ENCODE results near the gene RGR.
"Not testable (repeated sequence)": the region's sequence is repeated elsewhere in the genome, so short reads cannot be mapped to it uniquely, and the experiment has no call there.

The RGR gene

DNA sequence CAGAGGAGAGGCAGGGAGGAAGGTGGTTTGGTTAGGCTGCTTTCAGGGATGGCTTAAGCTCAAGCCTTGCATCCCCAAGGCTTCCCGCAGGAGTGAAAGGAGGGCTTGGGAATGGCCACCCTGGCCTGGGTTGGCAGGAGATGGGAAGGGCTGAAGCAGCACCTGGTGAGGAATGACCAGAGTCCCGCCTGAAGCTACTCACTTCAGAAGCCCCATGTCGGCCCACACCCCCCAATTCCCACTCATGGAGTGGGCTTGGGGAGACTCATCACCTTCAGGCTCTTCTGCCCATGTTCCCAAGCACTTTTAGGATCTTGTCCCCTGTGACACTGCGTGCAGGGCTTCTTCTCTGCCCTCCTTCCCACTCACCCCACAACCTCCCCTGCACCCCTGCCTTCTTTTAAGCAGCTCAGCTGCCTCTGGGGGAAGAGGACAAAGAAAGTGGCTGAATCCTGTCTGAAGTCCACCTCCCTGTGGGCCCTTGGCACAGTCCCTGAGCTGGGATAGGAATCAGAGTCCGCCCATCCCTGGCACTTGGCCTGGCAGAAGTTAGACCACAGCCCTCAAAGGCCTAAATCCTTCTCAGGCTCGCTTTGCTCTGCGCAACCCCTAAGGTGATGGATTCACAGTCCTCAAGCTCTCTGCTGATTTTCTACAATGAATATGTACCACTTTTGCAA lies 16.5 kb downstream of the RGR start:
- no peak for DNase-seq

DNA sequence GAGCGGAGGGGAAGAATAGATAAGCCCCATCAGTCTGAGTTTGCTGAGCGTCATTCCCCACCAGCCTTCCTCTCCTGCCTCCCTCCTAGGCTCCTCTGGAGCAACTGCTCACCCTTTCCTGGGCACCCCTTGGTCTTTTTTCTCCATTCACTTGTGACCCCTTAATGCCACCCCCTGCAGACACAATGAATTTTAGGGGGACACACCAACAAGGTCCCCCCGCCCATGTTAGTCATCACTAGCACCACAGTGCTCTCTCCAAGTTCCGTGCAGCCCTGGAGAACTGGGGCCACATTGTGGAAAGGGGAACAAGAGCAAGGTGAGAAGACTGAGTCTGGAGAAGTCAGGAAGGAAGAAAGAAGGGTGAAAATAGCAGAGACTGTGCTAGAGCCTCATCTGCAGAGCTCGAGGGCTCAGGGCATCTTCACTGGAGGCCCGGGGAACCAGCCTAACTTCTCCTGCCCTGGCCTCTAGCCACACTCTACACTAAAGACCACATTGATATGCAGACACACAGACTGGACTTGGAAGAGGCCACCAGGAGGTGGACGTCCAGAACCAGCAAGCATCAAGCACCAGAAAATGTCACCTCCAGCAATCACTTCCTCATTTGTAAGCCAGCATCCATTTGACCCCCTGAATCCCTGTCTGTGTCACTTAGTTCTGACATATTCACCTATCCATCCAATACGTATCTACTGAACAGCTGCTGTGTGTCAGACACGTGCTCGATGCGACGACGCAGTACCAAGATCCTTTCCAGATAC lies 17.5 kb downstream of the RGR start:
- DNase-seq: no peak

DNA sequence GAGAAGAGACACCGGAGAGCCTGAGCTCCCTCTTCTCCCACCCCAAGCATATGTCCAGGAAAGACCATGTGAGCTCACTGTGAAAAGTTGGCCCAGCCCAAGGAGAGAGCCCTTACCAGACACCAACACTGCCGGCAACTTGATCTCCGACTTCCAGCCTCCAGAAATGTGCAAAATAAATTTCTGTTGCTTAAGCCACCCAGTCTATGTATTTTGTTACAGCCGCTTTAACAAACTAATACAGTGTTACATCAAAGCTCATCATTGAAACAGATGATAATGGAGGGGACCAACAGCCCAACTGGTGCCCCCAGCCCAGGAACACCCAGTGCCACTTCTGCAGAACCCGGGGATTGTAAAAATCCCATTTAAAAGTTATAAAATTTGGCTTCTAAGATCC lies 18.9 kb downstream of the RGR start:
- no peak for DNase-seq

DNA sequence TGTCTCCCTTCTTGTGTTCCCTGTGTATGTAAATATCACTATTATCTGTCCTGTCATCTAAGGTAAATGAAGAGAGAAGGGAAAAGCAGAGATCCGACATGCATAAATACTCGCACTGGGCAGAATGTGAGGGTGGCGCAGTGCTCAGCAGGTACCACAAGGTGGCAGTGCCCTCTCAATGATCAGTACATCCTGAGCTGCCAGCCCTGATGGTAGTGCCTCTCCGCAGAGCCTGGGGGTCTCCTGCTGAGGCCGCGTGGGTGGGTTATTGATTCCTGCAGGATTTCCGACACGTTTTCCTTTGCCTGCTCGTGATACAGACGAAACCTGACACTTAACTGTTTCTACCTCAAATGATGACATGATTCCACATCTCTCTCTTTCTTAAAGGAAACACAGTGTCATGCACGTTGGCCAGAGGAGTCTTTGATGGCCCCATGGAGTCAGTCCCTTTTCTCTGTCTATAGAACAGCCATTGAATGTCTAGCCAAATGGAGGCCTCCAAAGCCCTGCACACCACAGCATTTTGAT lies 19.8 kb downstream of the RGR start:
- peak; percentile 57 for DNase-seq

DNA sequence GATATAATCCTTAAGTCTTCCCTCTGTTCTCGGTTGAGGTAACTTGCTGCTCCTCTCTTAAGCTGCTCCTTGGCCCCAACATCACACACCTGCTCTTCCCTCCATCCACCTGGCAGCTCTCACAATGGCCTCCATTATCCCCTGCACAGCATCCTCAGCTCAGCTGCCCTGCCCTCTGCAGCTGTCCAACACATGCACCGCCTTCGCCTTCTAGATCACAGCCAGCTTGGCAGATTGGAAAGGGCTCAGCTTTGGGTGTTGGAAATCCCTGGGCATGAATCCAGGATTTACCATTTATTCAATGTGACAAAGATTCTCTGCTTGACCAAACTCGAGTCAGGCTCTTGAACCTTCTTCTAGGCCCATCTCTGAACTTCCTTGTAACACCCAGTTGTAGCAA lies 20.6 kb downstream of the RGR start:
- DNase-seq: no peak

DNA sequence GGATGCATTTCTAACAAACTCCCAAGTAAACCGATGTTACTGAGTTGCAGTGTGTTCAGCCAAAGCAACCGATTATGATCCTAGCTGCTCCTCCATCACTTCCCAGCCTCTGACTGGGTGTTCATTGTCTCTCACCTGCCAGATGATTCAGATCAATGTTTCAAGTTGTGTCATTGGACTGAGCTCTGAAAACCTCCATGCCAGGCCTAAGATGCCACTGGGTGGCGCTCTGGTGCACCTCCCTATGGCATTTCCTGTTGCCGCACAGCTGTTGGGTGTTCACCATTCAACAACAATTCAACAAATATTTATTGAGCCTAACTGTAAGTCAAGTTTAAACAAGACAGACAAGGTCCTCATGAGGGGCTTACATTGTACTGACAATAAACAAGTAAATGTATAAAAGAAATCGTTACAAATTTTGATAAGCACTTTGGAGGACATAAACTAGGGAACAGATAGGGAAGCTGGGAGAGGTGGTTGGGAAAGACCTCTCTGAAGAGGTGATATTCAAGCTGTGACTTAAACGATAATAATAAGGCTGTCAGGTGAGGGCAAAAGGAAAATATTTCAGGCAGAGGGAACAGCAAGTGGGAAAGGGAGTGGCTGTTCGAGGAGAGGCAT lies 22.8 kb downstream of the RGR start:
- peak; percentile 34 for DNase-seq

DNA sequence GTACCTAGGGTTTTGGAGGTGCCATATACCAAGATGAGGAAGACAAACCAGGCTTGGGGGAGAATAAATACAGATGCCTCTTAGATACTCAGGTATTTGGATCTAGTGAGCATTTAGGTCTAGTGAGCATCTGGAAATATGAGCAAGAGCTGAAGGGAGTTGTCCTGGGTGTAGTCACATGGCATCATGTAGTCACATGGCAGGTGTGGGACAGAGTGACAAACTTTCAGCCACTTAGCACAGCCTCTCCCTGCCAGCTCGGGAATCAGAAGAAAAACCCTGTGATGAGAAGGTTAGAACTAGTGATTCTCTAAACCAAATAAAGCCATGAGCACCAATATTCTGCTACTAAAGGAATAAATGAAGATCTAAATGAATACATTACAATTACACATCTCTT lies 24.3 kb downstream of the RGR start:
- DNase-seq: no peak

DNA sequence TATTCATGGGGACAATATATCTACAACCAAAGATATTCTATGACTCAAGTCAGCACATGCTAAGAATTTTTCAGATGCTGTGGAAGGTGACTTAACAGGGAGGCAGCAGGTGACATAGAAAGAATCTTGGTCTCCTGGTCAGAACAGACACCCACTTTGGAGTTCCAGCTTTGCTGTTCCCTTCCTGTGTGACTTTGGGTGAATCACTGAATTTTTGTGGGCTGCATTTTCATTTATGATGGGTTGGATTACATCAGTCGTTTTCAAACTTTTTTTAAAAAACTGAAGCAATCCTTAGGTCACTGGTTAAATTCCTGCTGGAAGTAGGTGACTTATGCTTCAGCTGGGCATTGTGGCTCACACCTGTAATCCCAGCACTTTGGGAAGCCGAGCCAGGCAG lies 24.9 kb downstream of the RGR start:
- no peak for DNase-seq

DNA sequence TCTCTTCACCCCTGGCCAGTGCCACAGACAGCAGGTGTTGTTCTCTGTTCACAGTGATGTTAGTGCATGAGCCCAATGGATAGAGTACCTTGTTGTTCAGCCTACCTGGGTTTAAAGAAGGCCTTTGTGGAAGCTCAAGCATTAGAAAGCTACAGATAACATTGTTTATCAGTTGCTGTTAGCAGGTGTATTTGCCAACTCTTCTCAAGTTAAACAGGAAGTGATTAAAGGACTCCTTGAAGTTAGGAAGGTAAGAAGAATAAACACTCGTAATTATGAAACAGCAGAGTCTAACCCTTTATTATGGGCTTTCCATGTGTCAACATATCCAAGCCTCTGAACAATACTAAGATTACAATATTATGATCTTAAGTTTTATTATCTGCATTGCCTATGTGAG lies 25.9 kb downstream of the RGR start:
- no peak for DNase-seq

DNA sequence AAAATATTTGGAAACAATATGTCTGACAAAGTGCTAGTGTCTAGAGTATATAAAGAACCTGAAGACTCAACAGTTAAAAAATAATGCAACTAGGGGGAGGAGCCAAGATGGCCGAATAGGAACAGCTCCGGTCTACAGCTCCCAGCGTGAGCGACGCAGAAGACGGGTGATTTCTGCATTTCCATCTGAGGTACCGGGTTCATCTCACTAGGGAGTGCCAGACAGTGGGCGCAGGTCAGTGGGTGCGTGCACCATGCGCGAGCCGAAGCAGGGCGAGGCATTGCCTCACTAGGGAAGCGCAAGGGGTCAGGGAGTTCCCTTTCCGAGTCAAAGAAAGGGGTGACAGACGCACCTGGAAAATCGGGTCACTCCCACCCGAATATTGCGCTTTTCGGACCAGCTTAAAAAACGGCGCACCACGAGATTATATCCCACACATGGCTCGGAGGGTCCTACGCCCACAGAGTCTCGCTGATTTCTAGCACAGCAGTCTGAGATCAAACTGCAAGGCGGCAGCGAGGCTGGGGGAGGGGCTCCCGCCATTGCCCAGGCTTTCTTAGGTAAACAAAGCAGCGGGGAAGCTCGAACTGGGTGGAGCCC lies 35.1 kb downstream of the RGR start:
- not testable (repeated sequence) for DNase-seq

DNA sequence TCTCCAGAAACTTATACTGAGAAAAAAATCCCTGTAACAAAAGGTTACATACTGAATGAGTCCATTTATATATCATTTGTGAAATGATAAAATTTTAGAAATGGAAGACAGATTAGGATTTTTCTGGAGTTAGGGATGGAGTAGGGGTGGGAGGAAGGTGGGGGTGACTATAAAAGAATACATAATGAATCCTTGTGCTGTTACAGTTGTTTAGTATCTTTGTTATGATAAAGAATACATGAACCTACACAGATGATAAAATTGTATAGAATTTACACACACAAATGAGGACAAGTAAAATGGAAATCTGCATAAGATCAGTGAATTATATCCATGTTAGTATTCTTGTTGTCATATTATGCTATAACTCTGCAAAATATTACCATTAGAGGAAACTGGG lies 41.8 kb downstream of the RGR start:
- DNase-seq: no peak

DNA sequence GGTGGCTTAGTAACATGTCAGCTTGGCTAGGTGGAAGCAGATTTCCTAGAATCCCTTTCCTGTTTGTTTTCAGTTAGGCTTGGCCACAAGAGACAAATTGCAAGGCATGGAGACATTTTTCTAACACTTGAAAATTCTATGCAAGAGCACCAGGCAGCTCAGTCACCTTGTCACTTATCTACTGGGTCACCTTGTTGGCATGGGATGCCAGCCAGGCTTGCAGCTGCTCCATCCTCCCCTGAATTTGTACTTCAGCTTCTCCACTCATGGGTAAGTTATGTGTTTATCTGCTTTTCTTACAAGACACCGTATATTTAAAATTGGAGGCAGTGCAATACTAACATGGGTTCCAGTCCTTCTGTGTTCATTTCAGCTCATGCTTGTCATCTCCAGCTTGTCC lies 43.3 kb downstream of the RGR start:
- DNase-seq: no peak

DNA sequence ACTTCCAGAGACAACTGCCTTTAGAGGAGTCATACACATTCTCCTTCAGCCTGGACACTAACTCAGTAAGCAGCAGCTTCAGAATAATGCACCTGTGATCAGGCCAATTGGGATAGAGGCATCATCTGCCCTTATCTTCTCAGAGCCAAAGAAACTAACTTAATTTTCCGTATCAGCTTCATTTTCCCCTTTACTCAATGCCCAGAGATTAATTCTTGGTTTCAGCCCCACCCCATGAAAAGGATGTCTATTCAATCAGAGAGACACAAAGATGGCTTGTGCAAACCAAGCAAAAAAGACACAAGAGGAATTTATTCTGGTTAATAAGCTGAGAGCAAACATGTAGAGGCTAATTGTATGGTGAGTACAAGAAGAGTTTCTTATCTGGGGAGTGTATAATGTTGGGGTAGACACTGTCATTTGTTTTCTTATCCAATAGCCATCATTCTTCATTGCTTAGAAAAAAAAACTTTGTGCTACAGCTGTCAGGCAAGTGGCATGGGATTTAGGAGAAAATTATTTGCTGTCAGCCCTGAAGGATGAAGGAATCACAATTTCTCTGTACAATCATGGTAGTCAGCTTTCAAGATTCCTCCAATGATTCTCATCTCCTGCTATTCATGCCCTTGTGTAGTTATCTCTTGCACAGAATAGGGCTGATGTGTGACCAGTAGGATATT lies 44.8 kb downstream of the RGR start:
- no peak for DNase-seq

DNA sequence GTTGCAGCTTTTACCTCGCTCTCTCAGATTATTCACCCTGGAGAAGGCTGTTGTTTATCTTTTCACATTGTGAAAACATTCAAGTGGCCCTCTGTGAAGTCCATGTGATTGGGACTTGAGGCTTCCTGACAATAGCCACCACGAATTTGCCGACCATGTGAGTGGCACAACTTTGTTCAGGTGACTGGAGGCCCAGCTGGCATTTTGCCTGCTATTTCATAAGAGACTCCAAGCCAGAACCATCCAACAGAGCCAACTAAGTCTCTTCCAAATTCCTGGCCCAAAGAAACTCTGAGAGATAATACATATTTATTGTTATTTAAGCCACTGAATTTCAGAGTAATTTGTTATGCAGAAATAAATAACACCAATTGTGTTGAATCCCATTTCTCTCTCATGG lies 45.4 kb downstream of the RGR start:
- no peak for DNase-seq

DNA sequence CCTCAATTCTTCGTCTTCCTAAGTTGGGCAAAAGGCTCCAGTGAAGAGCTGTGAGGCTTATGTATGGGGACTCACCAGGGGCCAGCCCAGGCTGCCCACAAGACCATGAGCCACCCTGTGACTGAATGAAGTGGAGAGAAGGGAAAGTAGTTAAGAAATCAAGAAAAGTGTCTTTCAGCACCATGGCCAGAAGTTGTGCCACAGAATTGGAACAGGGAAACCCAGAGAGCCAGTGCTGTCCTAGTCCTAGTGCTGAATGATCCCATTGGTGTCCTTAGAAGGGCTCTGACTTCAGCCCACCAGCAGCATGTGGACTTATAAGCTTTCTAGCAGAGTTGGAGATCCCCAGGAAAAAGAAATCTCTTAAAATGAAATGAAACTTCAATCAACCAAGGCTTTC lies 46.5 kb downstream of the RGR start:
- DNase-seq: no peak

DNA sequence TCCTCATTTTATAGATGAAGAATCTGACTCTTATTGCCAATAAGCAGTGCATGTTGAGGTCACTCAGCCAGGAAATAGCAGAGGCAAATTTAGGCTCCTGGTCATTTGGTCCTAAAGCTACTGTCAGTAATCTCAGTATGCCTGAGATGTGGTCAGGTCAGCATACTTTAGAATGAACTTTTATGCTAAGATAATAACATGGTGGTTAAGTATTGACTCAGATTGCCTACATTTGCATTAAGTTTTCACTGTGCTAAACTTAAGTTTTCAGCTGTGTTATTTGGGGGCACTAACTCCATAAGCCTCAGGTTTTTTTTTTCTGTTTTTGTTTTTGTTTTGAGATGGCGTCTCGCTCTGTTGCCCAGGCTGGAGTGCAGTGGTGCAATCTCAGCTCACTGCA lies 47.6 kb downstream of the RGR start:
- DNase-seq: no peak

DNA sequence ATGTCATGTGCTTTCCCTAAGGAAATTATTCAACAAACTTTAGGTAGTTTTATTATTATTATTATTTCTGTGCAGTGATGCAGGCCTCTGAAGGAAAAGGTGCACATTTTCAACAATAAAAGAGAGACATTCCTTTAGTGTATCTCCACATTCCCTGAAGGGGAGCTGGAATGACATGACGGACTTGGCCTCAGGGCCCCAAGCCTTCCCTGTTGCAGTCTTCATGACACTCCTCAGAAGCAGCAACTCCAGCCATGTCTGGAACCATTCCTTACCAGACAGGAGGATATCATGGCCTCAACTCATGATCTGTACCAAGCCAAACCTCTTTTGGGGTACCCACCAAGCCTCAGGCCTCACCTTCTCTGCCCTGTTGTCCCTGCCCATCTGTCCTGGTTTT lies 48.3 kb downstream of the RGR start:
- no peak for DNase-seq

DNA sequence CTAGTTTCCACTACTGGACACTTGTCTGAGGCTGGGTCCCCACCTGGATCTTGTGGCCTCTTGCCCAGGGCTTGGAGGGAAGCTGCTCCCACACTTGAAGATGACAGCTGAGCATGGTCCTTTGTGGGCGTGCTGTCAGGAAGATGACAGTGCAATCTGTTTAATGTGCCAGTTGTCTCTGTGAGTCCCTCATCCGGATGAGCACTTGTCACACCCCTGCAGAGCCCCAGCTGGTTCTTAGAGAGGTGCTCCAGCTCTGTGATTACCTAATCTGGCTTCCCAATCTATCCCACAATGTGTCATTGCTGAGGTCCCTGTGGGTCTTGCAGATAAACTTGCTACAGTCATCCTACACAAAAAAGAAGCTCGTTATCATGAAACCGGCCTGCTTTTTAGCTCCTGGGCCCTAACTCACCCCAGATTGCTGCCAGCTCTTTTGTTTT lies 48.7 kb downstream of the RGR start:
- no peak for DNase-seq

DNA sequence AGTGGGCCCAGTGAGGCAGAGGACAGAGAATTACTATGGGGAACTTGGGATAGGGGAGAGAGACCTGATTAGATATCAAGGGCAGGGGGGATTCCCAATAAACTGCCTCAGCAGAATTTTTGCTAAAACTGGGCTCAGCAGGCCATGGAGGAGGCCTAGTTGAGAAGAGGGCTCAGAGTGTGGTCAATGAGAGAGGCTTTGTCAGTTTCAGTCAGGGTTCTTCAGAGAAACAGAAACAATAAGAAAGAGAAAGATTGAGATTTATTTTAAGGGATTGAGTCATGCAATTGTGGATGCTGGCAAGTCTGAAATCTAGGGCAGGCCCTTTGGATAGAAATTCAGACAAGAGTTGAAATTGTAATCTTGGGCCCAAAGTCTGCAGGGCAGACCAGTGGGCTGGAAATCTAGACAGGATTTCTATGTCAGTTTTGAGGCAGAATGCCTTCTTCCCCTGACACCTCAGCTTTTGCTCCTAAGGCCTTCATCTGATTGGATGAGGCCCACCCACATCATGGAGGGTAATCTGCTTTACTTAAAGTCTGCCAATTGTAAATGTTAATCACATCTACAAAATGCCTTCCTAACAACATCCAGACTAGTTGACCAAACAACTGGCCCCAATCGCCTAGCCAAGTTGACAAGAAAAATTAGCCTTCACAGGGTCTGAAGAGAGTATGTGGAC lies 50.1 kb downstream of the RGR start:
- DNase-seq: no peak

DNA sequence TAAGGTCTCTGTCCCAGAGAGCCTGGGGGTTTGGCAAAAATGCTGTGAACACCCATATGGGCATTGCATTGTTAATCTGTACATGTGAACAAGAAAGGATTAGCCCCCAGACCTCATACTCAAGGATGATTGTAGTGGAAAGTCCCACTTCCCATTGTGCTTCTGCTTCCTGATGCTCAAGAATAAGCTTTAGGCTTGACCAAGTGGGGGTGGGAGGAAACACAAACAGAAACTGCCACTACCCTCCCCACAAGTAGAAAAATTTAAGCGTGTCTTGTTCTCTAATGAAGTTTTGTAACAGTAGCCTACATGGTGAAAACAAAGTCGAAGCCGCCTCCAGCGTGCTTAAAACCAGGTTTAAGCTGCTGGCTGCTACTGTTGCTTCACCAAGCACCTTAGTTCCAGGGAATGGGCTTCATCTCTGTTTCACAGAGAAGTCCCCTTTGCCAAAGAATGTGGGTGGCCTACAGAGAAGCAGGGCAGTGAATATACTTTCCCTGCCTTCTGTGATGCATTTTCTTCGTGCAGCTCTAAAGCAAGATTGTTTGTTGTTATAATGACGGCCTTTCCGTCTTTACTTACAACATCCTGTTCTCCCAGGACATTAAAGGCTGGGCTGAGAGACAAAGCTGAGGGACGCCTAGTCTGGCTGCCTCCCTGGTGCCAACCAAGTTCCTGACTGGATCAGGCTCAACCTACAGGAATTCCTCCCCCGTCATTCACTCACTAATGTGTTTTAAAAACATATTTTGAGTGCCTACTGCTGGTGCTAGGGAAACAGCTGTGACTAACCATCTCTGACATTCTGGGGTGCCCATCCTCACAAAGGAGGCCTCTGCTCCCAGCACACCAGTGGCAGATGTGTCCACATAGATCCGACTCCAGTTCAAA lies 51.5 kb downstream of the RGR start:
- DNase-seq: no peak

DNA sequence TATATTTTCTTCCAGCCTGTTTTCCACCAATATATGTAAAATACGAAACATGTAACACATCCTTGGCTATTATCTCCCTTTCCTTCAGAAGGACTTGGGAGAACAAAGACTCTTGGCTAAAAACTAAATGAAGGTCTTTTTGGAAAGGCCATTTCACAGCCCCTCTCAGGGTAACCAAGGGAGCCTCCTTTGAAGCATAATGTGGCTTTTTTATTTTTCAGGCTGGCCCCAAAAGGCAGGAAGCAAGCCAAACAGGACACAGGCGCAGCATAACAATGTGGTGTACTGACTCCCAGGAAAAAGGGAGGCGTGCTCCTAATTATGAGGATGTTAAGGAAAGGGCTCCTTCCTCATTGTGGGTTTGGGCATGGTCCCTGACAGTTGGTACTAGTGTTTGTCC lies 53.2 kb downstream of the RGR start:
- no peak for DNase-seq

Measured in activated CD4-positive, alpha-beta T cell treated with anti-CD3 and anti-CD28 coated beads for 1 hour (primary cell).